DMS53 treated with DMSO at 0.1 percent for 48 hours (cell line): ENCODE results near the gene KCNT2.
"Not testable (repeated sequence)": the region's sequence is repeated elsewhere in the genome, so short reads cannot be mapped to it uniquely, and the experiment has no call there.

Experiments used
- DNase-seq: peaks from one replicate; lab custom pipeline; 2025; ENCODE audit not compliant: unreplicated experiment; lab: John Stamatoyannopoulos, UW

KCNT2 gene

DNA sequence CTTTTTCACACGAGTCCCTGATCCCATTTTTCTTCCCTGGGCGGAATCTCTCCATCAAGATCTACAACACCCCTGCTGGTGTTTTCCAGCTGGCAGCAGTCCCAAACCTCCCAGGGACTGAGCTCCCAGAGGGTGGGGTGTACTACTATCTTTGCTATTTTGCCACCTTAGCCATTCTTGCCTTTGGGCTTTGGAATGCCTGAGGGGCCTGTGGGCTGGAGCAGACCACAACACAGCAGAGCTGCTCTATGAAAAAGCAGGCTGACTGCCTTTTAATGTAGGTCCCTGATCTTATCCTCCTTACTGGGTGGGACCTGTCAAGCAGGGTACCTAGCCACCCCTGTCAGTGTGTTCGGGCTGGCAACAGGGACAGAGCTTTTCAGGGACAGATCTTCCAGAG is 91.9 kb downstream of the KCNT2 start:
- no peak for DNase-seq

DNA sequence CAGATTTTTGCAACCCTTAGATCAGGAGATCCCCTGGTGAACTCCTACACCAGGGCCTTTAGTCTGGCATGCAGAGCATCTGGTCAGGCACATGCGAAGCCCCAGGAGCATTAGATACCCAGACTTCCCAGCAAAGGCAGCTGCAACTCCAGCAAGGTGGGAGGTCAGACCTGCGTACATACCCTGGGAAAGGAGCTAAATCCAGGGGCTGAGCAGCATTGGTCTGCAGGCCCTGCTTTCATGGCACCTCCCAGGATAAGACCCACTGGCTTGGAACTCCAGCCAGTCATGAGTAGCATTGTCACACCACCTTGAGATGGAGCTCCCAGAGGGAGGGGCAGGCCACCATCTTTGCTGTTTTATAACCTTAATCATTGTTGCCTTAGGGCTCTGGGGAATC is 92.3 kb downstream of the KCNT2 start:
- no peak for DNase-seq

GRCh38 chr1:196513821-196514220 is 94.4 kb downstream of the KCNT2 start:
- DNase-seq, result no peak

- DNase-seq, result no peak
Measured at GRCh38 chr1:196510451-196510850, 97.8 kb downstream of the KCNT2 start.

GRCh38 chr1:196504224-196504623 is 104.0 kb downstream of the KCNT2 start:
- not testable (repeated sequence) for DNase-seq

DNA sequence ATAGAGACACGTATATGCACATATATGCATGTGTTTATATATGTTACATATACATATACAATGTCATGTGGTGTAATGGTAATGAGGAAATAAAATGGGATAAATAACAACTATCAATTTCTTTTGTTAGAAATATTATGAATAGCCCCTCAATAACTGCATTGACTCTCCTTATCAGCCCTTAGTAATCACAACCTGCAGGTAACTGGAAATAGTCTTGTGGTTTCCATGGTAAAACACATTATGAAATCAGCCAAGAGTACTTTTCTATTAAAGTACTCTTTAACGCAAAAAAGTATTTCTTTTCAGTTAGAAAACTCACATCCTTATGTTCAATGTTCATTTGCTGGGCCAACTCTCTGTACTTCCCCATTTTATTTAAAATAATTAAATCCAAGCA is 105.8 kb downstream of the KCNT2 start:
- DNase-seq, result no peak

DNA sequence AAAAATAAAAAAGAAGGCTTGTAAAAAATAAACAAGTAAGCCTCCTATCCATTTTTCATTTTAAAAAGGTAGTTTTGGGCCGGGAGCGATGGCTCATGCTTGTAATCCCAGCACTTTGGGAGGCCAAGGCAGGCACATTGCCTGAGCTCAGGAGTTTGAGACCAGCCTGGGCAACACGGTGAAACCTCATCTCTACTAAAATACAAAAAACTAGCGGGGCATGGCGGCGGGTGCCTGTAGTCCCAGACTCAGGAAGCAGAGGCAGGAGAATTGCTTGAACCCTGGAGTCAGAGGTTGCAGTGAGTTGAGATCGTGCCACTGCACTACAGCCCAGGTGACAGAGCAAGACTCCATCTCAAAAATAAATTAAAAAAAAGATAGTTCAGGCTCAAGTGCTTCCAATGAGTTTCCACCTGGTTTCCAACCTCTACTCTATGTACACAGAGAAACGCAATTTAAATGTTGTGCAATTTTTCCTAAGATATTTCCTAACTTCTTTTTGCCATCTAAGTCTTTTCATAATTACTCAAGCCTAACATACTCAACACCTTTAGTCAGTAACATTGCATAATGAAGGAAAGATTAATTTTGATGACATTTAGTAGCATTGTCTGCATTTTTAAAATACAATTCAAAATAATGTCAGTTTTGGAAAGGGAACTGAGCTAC is 106.3 kb downstream of the KCNT2 start:
- no peak for DNase-seq

GRCh38 chr1:196497817-196498216 is 110.4 kb downstream of the KCNT2 start:
- no peak for DNase-seq

DNA sequence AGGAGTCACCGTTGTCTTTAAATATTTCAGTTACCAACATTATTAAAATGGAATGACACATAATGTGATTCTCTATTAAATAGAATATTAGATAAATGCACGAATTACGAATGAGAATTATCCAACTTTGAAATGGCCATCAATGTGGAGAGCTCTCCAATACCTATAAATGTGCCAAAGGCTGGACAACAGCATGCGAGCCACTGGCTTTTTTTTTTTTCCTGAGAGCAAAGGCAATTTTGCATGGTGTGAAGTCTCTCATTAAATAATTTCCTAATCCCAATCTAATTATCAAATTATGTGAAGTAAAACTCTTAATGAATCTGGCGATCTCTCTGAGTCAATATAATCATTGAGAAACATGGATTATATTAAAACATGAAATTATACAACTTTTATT is 113.5 kb downstream of the KCNT2 start:
- no peak for DNase-seq

GRCh38 chr1:196493881-196494280 is 114.4 kb downstream of the KCNT2 start:
- DNase-seq, result no peak

GRCh38 chr1:196488579-196488978 is 119.7 kb downstream of the KCNT2 start:
- DNase-seq, result no peak

GRCh38 chr1:196486346-196486745 is 121.9 kb downstream of the KCNT2 start:
- DNase-seq, result no peak

DNA sequence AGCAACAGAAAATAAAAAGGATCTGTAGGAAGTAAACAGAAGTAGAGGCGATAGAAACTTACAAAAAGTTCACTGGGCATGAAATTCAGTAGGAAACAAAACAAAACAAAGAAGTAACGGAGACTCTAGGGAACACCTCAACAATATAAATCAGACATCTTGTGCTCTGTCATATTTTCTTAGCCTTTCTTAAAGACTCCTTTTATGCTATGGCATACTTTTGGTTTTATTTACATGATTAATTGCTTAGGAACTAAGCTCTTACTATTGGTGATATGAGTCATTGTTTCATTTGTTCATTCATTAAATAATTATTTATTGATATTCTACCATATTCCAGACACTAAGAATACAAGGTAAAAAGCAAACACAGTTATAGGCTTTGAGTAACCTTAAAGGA is 126.6 kb downstream of the KCNT2 start:
- DNase-seq, result no peak

GRCh38 chr1:196477262-196477661 is 131.0 kb downstream of the KCNT2 start:
- no peak for DNase-seq

DNA sequence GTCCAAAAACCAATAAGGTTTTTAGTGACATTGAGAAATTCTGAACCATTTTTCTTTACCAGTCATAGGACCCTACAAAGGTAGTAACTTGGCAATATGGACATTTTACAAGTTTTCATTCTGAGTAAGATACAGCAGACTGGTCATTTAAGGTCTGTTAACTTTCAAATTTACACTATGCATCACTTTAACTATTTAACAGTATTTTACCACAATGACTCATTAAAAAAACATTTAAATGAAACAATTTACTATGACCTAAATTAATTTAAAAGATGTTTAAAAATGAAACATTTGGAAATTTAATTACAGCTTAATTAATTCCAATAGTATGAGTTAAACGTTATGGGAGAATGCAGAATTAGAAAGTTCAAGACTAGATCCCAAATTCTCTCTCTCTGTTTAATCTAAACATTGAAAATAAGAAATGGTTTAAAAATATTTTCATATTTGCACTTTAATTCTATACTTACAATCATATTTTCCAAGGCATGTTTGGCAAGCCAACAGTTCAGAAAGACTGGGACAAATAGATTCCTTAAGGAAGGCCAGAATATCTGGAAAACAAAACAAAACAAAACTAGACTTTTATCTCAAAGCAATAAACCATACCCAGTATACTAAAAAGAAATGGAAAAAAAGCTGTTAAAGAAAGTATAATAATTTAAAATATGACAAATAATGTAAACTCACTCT is 140.9 kb downstream of the KCNT2 start:
- DNase-seq, result no peak

GRCh38 chr1:196466654-196467053 is 141.6 kb downstream of the KCNT2 start:
- DNase-seq, result no peak

DNA sequence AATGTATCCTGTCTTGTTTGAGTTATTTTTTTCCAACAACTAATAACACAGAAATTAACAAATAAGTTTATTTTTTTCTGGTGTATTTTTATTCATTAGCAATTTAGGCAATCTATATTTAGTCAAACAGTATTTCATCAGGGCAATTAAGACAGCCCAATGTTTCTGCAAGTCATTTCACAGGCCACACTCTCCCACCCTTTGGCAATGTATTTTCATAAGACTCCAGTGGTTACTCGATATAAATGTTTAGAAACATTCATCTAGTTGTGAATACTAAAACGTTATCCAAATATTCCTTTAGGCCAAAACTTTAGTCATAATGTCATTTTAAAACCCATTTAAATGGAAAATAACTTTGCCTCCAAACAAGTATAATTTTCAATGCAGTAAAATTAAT is 142.1 kb downstream of the KCNT2 start:
- no peak for DNase-seq

GRCh38 chr1:196464480-196464941 is 143.7 kb downstream of the KCNT2 start:
- DNase-seq, result no peak

DNA sequence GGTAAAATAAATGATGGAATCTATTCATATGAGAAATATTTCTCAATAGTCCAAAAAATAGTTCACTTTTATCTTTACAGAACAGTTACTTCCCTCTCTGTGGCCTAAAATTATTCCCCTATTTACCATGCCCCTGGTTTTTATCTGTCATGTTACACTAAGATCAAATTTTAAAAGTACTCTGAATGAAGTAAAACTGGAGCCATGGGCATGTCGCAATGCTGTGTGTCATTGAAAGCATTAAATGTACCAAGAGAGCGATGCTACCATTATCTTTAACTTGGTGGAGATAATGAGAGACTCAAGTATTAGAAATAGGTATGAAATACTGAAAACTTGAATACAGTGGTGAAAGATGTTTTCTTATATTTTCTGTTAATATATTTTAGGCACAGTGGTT is 146.2 kb downstream of the KCNT2 start:
- DNase-seq, result no peak

- DNase-seq, result no peak
Measured at GRCh38 chr1:196461521-196461920, 146.7 kb downstream of the KCNT2 start.

- DNase-seq, result no peak
Measured at GRCh38 chr1:196459383-196459782, 148.9 kb downstream of the KCNT2 start.

GRCh38 chr1:196454792-196455191 is 153.4 kb downstream of the KCNT2 start:
- no peak for DNase-seq

DNA sequence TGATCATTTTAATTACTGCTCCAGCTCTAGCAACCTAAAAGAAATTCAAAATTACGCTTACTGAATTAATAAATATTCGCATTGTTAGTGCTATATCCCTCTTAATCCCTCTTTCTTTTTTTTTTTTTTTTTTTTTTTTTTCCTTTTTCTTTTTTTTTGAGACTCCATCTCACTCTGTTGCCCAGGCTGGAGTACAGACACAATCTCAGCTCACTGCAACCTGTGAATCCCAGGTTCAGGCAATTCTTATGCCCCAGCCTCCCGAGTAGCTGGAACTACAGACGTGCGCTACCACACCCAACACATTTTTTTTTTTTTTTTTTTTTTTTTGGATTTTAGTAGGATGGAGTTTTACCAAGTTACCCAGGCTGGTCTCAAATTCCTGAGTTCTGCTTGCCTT is 157.1 kb downstream of the KCNT2 start:
- DNase-seq, result no peak
